Parathyroid adenoma (tissue), 2 donors: ENCODE measurements around the gene TRIM66.

Source experiments
- H2AFZ ChIP-seq: fragments of 300-600 bp; sonication (generic); one replicate; pipeline ENCODE4 v1.7.0; 2017; ENCODE audit warnings: antibody characterized with exemption, mild to moderate bottlenecking
- H3K27ac ChIP-seq: fragments of 300-600 bp; sonication (generic); one replicate; pipeline ENCODE4 v1.7.0; 2017
- H3K27me3 ChIP-seq: fragments of 300-600 bp; sonication (generic); one replicate; pipeline ENCODE4 v1.7.0; 2017; ENCODE audit warnings: low read length; ENCODE audit not compliant: control insufficient read depth, insufficient read depth
- H3K36me3 ChIP-seq: fragments of 300-600 bp; sonication (generic); one replicate; pipeline ENCODE4 v1.7.0; 2017; ENCODE audit warnings: low read length; ENCODE audit not compliant: control insufficient read depth, insufficient read depth
- H3K4me1 ChIP-seq: fragments of 300-600 bp; sonication (generic); one replicate; pipeline ENCODE4 v1.7.0; 2017; ENCODE audit warnings: control low read depth
- H3K4me2 ChIP-seq: fragments of 300-600 bp; sonication (generic); one replicate; pipeline ENCODE4 v1.7.0; 2017; ENCODE audit warnings: low read length
- H3K4me3 ChIP-seq: fragments of 300-600 bp; sonication (generic); one replicate; pipeline ENCODE4 v1.7.0; 2017; ENCODE audit warnings: low read depth, low read length
- H3K79me2 ChIP-seq: fragments of 300-600 bp; sonication (generic); one replicate; pipeline ENCODE4 v1.7.0; 2017; ENCODE audit warnings: control low read depth
- H3K9ac ChIP-seq: fragments of 300-600 bp; sonication (generic); one replicate; pipeline ENCODE4 v1.7.0; 2017; ENCODE audit warnings: mild to moderate bottlenecking
- H3K9me3 ChIP-seq: fragments of 300-600 bp; sonication (generic); one replicate; pipeline ENCODE4 v1.7.0; 2017; ENCODE audit warnings: low read length; ENCODE audit not compliant: control insufficient read depth
- CTCF ChIP-seq: fragments of 300-600 bp; sonication (generic); IDR thresholded peaks from one replicate; pipeline ENCODE4 v1.7.0; 2017; ENCODE audit warnings: antibody characterized with exemption, mild to moderate bottlenecking
- donor health status: primary hyperparathyroidism.

Gene TRIM66

GRCh38 chr11:8701891-8702597, 19.6 kb upstream of the TRIM66 start:
- Histone ChIP-seq H3K27me3 (no peaks in the 10 kb centered on the region), H2AFZ (no peak overlapping the region), H3K9me3 (no peaks in the 10 kb centered on the region), H3K4me2 (no peak overlapping the region), H3K36me3 (no peaks in the 10 kb centered on the region), H3K4me1 (no peaks in the 10 kb centered on the region), H3K4me3 (no peak overlapping the region), H3K27ac (no peak overlapping the region), H3K79me2 (no peaks in the 10 kb centered on the region), H3K9ac (no peak overlapping the region)
- no peak for TF ChIP-seq CTCF

DNA sequence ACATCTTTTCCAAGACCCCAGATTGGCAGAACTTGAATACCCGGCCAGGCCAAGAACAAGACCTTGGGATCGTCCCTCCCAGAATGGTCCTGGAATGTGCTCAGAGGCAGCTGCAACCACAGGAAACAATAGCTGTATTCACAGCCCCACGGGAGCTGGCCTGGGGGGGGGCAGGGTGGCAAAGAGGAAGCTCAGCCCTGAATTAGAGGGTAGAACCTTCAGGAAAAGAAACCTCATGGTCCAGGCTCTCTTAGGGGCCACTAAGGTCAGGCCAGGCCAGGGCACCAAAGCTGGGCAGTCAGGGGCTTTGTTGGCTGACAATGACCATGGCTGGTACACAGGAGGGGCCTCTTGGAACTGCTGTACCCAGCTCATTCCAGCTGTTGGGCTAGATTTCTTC, 17.4 kb upstream of the TRIM66 start:
- Histone ChIP-seq H3K27me3 (no peaks in the 10 kb centered on the region), H3K4me3 (no peak overlapping the region), H3K4me2 (no peak overlapping the region), H3K36me3 (no peaks in the 10 kb centered on the region), H3K27ac (no peak overlapping the region), H3K79me2 (no peaks in the 10 kb centered on the region), H2AFZ (no peak overlapping the region), H3K4me1 (no peaks in the 10 kb centered on the region), H3K9me3 (no peaks in the 10 kb centered on the region), H3K9ac (no peak overlapping the region)
- TF ChIP-seq CTCF: no peak

- H3K27me3 ChIP-seq: no peaks in the 10 kb centered on the region
- no peak overlapping the region for H3K4me3 ChIP-seq
- H3K4me2 ChIP-seq: no peak overlapping the region
- no peaks in the 10 kb centered on the region for H3K36me3 ChIP-seq
- no peak overlapping the region for H3K27ac ChIP-seq
- H3K9me3 ChIP-seq: no peaks in the 10 kb centered on the region
- H3K79me2 ChIP-seq: no peaks in the 10 kb centered on the region
- no peak overlapping the region for H2AFZ ChIP-seq
- H3K4me1 ChIP-seq: no peaks in the 10 kb centered on the region
- TF ChIP-seq CTCF: no peak
- no peak overlapping the region for H3K9ac ChIP-seq
These were observed 16.5 kb upstream of the TRIM66 start for GRCh38 chr11:8698917-8699441.

DNA sequence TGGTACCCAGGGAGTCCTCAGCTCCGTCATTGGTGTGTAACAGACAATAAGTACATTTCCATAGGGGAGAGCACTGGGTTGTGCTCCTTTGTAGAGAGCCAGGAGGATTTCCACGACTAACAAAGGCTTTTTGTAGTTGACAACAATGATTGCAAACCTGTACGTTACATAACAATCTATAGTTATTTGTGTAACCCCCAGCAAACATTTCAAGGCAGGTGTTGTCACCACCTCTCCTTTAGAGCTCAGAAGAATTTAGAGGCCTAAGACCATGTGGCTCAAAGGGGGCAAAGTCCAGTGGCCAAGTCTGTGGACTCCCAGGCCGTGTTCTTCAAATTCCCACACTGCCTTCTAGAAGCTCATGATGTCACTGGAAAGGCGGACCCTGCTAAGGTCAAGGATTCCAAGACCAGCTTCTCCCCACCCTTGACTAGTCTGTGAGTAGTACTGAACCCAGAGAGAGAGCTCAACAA, 15.9 kb upstream of the TRIM66 start:
- H3K9ac ChIP-seq: no peak overlapping the region
- no peaks in the 10 kb centered on the region for H3K9me3 ChIP-seq
- no peak overlapping the region for H3K27ac ChIP-seq
- H2AFZ ChIP-seq: no peak overlapping the region
- no peak overlapping the region for H3K4me2 ChIP-seq
- H3K4me3 ChIP-seq: no peak overlapping the region
- H3K36me3 ChIP-seq: no peaks in the 10 kb centered on the region
- H3K79me2 ChIP-seq: no peaks in the 10 kb centered on the region
- TF ChIP-seq CTCF: no peak
- no peaks in the 10 kb centered on the region for H3K27me3 ChIP-seq
- no peaks in the 10 kb centered on the region for H3K4me1 ChIP-seq

DNA sequence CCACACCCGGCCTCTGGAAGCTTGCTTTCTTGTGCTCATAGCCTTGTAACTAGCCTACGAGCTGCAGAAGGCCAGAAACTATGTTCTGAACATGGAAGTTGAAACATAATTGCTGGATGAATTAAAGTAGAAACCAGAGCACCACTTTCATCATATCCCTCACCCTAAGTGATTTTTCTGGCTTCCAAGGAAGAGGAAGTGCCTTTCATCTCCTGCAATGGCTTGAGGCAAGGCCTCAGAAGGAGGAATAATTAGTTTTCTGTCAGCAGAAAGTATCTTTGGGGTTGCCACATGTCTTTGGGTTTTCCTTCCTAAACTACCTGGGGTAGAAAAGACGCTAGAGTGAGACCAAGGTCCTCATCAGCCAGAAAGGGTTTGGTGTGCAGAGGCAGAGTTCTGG, 14.6 kb upstream of the TRIM66 start:
- H3K36me3 ChIP-seq: no peaks in the 10 kb centered on the region
- no peaks in the 10 kb centered on the region for H3K27me3 ChIP-seq
- no peak for TF ChIP-seq CTCF
- no peak overlapping the region for H3K4me2 ChIP-seq
- H3K9me3 ChIP-seq: no peaks in the 10 kb centered on the region
- H3K79me2 ChIP-seq: no peaks in the 10 kb centered on the region
- no peak overlapping the region for H2AFZ ChIP-seq
- no peaks in the 10 kb centered on the region for H3K4me1 ChIP-seq
- no peak overlapping the region for H3K9ac ChIP-seq
- no peak overlapping the region for H3K27ac ChIP-seq
- no peak overlapping the region for H3K4me3 ChIP-seq
